GM12891 (cell line): ENCODE results near the gene CACNG4.
"Not testable (repeated sequence)": the region's sequence is repeated elsewhere in the genome, so short reads cannot be mapped to it uniquely, and the experiment has no call there.

Experiments used
- DNase-seq: peaks from one replicate; pipeline ENCODE4 v3.0.0; 2011; ENCODE audit warnings: low spot score; ENCODE audit not compliant: insufficient read length
- FAIRE-seq: peaks from 2 replicates; lab custom pipeline; 2011; peaks lifted over from hg19 to GRCh38; lab: Jason Lieb, UNC
- PAX5 ChIP-seq: IDR thresholded peaks from 2 replicates; pipeline ENCODE4 v1.6.1; 2011; ENCODE audit warnings: low read length, moderate library complexity, mild to moderate bottlenecking; ENCODE audit not compliant: insufficient read depth, severe bottlenecking
- POLR2A ChIP-seq: IDR thresholded peaks from 2 replicates; pipeline ENCODE4 v1.6.1; 2011; ENCODE audit warnings: low read depth, low read length, control low read depth
- POLR2AphosphoS5 ChIP-seq: IDR thresholded peaks from 2 replicates; pipeline ENCODE4 v1.6.1; 2011; ENCODE audit warnings: low read depth, low read length, control low read depth
- POU2F2 ChIP-seq: IDR thresholded peaks from 2 replicates; pipeline ENCODE4 v1.6.1; 2011; ENCODE audit warnings: low read depth, mild to moderate bottlenecking, control low read depth, low read length, moderate library complexity
- SPI1 ChIP-seq: IDR thresholded peaks from 2 replicates; pipeline ENCODE4 v1.6.1; 2011; ENCODE audit warnings: low read depth, low read length, control low read depth
- TAF1 ChIP-seq: IDR thresholded peaks from 2 replicates; pipeline ENCODE4 v1.6.1; 2011; ENCODE audit warnings: low read depth, low read length, control low read depth

Gene CACNG4

GRCh38 chr17:66970797-66971196 lies 6.3 kb downstream of the CACNG4 start:
- FAIRE-seq (no peak), DNase-seq (no peak)

GRCh38 chr17:66971264-66971663 lies 6.8 kb downstream of the CACNG4 start:
- DNase-seq: no peak
- no peak for FAIRE-seq

More at GRCh38 chr17:66970797-66971196, 6.3 kb downstream of the CACNG4 start:
- TF ChIP-seq SPI1: no peak
- no peak for TF ChIP-seq PAX5
- TF ChIP-seq TAF1: no peak
- no peak for TF ChIP-seq POLR2A
- TF ChIP-seq POLR2AphosphoS5: no peak
- TF ChIP-seq POU2F2: no peak

GRCh38 chr17:66971730-66972441 lies 7.4 kb downstream of the CACNG4 start:
- TF ChIP-seq TAF1 (no peak), PAX5 (no peak), POU2F2 (no peak), POLR2A (no peak), SPI1 (no peak), POLR2AphosphoS5 (no peak)
- no peak for DNase-seq
- no peak for FAIRE-seq

More at GRCh38 chr17:66971264-66971663, 6.8 kb downstream of the CACNG4 start:
- no peak for TF ChIP-seq POU2F2

GRCh38 chr17:66972442-66972830 lies 7.9 kb downstream of the CACNG4 start:
- DNase-seq, FAIRE-seq: not testable (repeated sequence)

- DNase-seq (no peak), FAIRE-seq (no peak)
- TF ChIP-seq POU2F2: no peak
- TF ChIP-seq TAF1: no peak
- TF ChIP-seq POLR2AphosphoS5: no peak
- TF ChIP-seq POLR2A: no peak
- TF ChIP-seq SPI1: no peak
- no peak for TF ChIP-seq PAX5
Observed at GRCh38 chr17:66975188-66975587, 10.7 kb downstream of the CACNG4 start.

- DNase-seq (no peak), FAIRE-seq (no peak)
- no peak for TF ChIP-seq SPI1
- no peak for TF ChIP-seq TAF1
- TF ChIP-seq POU2F2: no peak
- TF ChIP-seq POLR2A: no peak
- no peak for TF ChIP-seq PAX5
- TF ChIP-seq POLR2AphosphoS5: no peak
Observed at GRCh38 chr17:66975614-66976378, 11.3 kb downstream of the CACNG4 start.

GRCh38 chr17:66976379-66976663 lies 11.8 kb downstream of the CACNG4 start:
- FAIRE-seq: no peak
- TF ChIP-seq SPI1: no peak
- no peak for TF ChIP-seq TAF1
- TF ChIP-seq PAX5: no peak
- TF ChIP-seq POLR2A: no peak
- no peak for TF ChIP-seq POLR2AphosphoS5
- no peak for TF ChIP-seq POU2F2
- no peak for DNase-seq

GRCh38 chr17:66976781-66977201 lies 12.3 kb downstream of the CACNG4 start:
- no peak for TF ChIP-seq POLR2AphosphoS5
- no peak for TF ChIP-seq PAX5
- no peak for TF ChIP-seq TAF1
- no peak for TF ChIP-seq POU2F2
- TF ChIP-seq SPI1: no peak
- TF ChIP-seq POLR2A: no peak
- FAIRE-seq: no peak

GRCh38 chr17:66978514-66979061 lies 14.1 kb downstream of the CACNG4 start:
- FAIRE-seq (no peak), DNase-seq (no peak)
- no peak for TF ChIP-seq POLR2A
- TF ChIP-seq PAX5: no peak
- no peak for TF ChIP-seq POU2F2
- no peak for TF ChIP-seq TAF1
- TF ChIP-seq POLR2AphosphoS5: no peak
- no peak for TF ChIP-seq SPI1

More at GRCh38 chr17:66976781-66977201, 12.3 kb downstream of the CACNG4 start:
- DNase-seq: no peak

GRCh38 chr17:66980896-66981295 lies 16.4 kb downstream of the CACNG4 start:
- no peak for FAIRE-seq
- TF ChIP-seq TAF1: no peak
- TF ChIP-seq POLR2AphosphoS5: no peak
- no peak for TF ChIP-seq SPI1
- TF ChIP-seq POLR2A: no peak
- TF ChIP-seq PAX5: no peak
- no peak for TF ChIP-seq POU2F2
- no peak for DNase-seq
